GM12878 (cell line): ENCODE measurements around the gene TOP1. TPM values are rescaled to one million over a fixed set of nuclear protein-coding genes. Genes with fewer than 3 reads are reported as not detected.

Experiments used
- ATAC-seq: fragments of 200-7000 bp; cut with Tn5 transposase; 3 replicates; pipeline ENCODE4 v1.9.1; 2020; ENCODE audit warnings: mild to moderate bottlenecking, moderate library complexity
- BruUV-seq: library from RNA; stranded (reverse); fragments of 400-500 nt; replicated peaks from 2 replicates; lab custom pipeline; 2021; lab: Mats Ljungman, UMichigan
- CTCF ChIA-PET: fragments of 300-600 bp; sonication (Branson Sonifier 250); formaldehyde crosslinking; extraction: SDS; loops from one replicate; lab custom pipeline; 2021; ENCODE audit warnings: inconsistent platforms; lab: Yijun Ruan, JAX
- POLR2A ChIA-PET: fragments of 350-600 bp; formaldehyde crosslinking; extraction: SDS; loops from one replicate; lab custom pipeline; 2021; ENCODE audit warnings: inconsistent platforms; lab: Charles Lee
- RAD21 ChIA-PET: fragments of 300-600 bp; sonication (Branson Sonifier 250); formaldehyde crosslinking; loops from one replicate; lab custom pipeline; 2023; ENCODE audit warnings: antibody characterized with exemption; ENCODE audit not compliant: unreplicated experiment; lab: Charles Lee
- SMC1A ChIA-PET: fragments of 300-600 bp; sonication (Branson Sonifier 250); formaldehyde crosslinking; loops from one replicate; lab custom pipeline; 2023; ENCODE audit not compliant: unreplicated experiment, uncharacterized antibody; lab: Charles Lee
- DNase-seq: peaks from one replicate; pipeline ENCODE4 v3.0.0-alpha.2; 2011; ENCODE audit warnings: low read depth, low spot score
- FAIRE-seq: peaks from 3 replicates; lab custom pipeline; 2011; peaks lifted over from hg19 to GRCh38; lab: Jason Lieb, UNC
- H2AFZ ChIP-seq: 2 replicates; pipeline ENCODE4 v1.6.0; 2011; ENCODE audit warnings: low read depth, low read length, control low read depth; ENCODE audit not compliant: control insufficient read depth
- H3K27ac ChIP-seq: 2 replicates; pipeline ENCODE4 v1.5.1; 2011; ENCODE audit warnings: control low read depth; ENCODE audit not compliant: control insufficient read depth, insufficient read depth
- H3K27me3 ChIP-seq, 2 experiments: replicated peaks in 1 of 2; 2 replicates each; pipeline versions ENCODE4 v1.6.0 to v1.6.1; 2011; ENCODE audit warnings: low read length in 1 of 2; ENCODE audit not compliant: control insufficient read depth in 2 of 2, insufficient read depth in 2 of 2
- H3K36me3 ChIP-seq, 2 experiments: 2 replicates each; pipeline ENCODE4 v1.5.1; 2011; ENCODE audit warnings: low read length in 1 of 2; ENCODE audit not compliant: control insufficient read depth in 2 of 2, insufficient read depth in 2 of 2
- H3K4me1 ChIP-seq: 2 replicates; pipeline ENCODE4 v1.6.1; 2011; ENCODE audit warnings: mild to moderate bottlenecking, low read length, moderate library complexity, mixed read lengths; ENCODE audit not compliant: control insufficient read depth, insufficient read depth
- H3K4me2 ChIP-seq: 2 replicates; pipeline ENCODE4 v1.6.0; 2011; ENCODE audit warnings: control low read depth; ENCODE audit not compliant: control insufficient read depth, insufficient read depth
- H3K4me3 ChIP-seq: fragments of 200-600 bp; sonication (generic); 2 replicates; pipeline ENCODE4 v1.5.1; 2016
- H3K79me2 ChIP-seq: 2 replicates; pipeline ENCODE4 v1.6.0; 2011; ENCODE audit warnings: low read length; ENCODE audit not compliant: control insufficient read depth, insufficient read depth
- H3K9ac ChIP-seq: 2 replicates; pipeline ENCODE4 v1.8.0; 2011; ENCODE audit warnings: low read length, control low read depth, mixed read lengths; ENCODE audit not compliant: control insufficient read depth, insufficient read depth
- H3K9me3 ChIP-seq: replicated peaks from 3 replicates; pipeline ENCODE4 v1.5.1; 2011; ENCODE audit warnings: mild to moderate bottlenecking, low read length; ENCODE audit not compliant: control insufficient read depth, insufficient read depth
- H4K20me1 ChIP-seq: 2 replicates; pipeline ENCODE4 v1.6.0; 2011; ENCODE audit not compliant: control insufficient read depth, insufficient read depth
- BRCA1 ChIP-seq: IDR thresholded peaks from 2 replicates; pipeline ENCODE4 v1.6.1; 2011; ENCODE audit warnings: low read depth, low read length, improper control_type of control experiment
- CREB1 ChIP-seq: IDR thresholded peaks from 2 replicates; pipeline ENCODE4 v1.6.1; 2012; ENCODE audit warnings: low read depth, mild to moderate bottlenecking, inconsistent platforms
- EGR1 ChIP-seq, 2 experiments: IDR thresholded peaks; 1 replicate in 1 of 2; 2 replicates in 1 of 2; pipeline ENCODE4 v1.6.1; 2011 to 2012; ENCODE audit warnings: low read depth in 2 of 2, low read length in 2 of 2, borderline replicate concordance in 1 of 2, mild to moderate bottlenecking in 1 of 2, moderate library complexity in 1 of 2
- JUNB ChIP-seq: IDR thresholded peaks from 2 replicates; pipeline ENCODE4 v1.6.1; 2016; ENCODE audit warnings: antibody characterized with exemption, mild to moderate bottlenecking
- MEF2A ChIP-seq: IDR thresholded peaks from 2 replicates; pipeline ENCODE4 v1.6.1; 2011; ENCODE audit warnings: low read depth, mild to moderate bottlenecking, low read length, moderate library complexity; ENCODE audit not compliant: insufficient read depth
- MEF2B ChIP-seq: fragments of 450-650 bp; IDR thresholded peaks from 2 replicates; pipeline ENCODE4 v1.6.1; 2018; ENCODE audit warnings: mild to moderate bottlenecking, moderate library complexity; ENCODE audit not compliant: partially characterized antibody, poor library complexity, severe bottlenecking
- MXI1 ChIP-seq: fragments of 150-350 bp; IDR thresholded peaks from 2 replicates; pipeline ENCODE4 v1.6.1; 2011; ENCODE audit warnings: low read depth, mild to moderate bottlenecking, inconsistent platforms, low read length, improper control_type of control experiment
- NFIC ChIP-seq: IDR thresholded peaks from 2 replicates; pipeline ENCODE4 v1.6.1; 2012; ENCODE audit warnings: low read depth, mild to moderate bottlenecking, inconsistent platforms, low read length, moderate library complexity
- RBBP5 ChIP-seq: fragments of 200-600 bp; sonication (generic); conservative IDR thresholded peaks from 2 replicates; pipeline ENCODE4 v1.6.1; 2016
- SIN3A ChIP-seq: IDR thresholded peaks from 2 replicates; pipeline ENCODE4 v1.6.1; 2012; ENCODE audit warnings: low read depth, low read length, improper control_type of control experiment
- WRNIP1 ChIP-seq: IDR thresholded peaks from 2 replicates; pipeline ENCODE4 v1.6.1; 2011; ENCODE audit warnings: low read depth, low read length, improper control_type of control experiment, borderline replicate concordance
- ZNF274 ChIP-seq: IDR thresholded peaks from one replicate; pipeline ENCODE4 v1.8.0; 2011; ENCODE audit not compliant: insufficient read length, insufficient read depth
- WGBS: methylation state at CpG from one replicate; pipeline ENCODE4 v1.1.6; 2016; ENCODE audit warnings: low lambda C conversion rate; ENCODE audit not compliant: insufficient replicate concordance, insufficient coverage; ENCODE audit errors: missing lambda C conversion rate; 5-methylcytosine and 5-hydroxymethylcytosine counted together
- in situ Hi-C: fragments of 300-500 bp; cut with MboI; formaldehyde crosslinking; loops from 9 replicates; pipeline ENCODE4 v1.14.3; 2018; ENCODE audit warnings: mixed read lengths
- intact Hi-C: fragments of 100-400 bp; cut with micrococcal nuclease; formaldehyde crosslinking; loops from one replicate; pipeline ENCODE4 v1.14.2; 2022; ENCODE audit not compliant: unreplicated experiment
- polyA plus RNA-seq, 11 experiments: library from polyadenylated mRNA; depleted of rRNA in 4 of 11; unstranded in 6 of 11; stranded (reverse) in 5 of 11; fragments of >200 nt; fragmentation: Nextera tagmentation in 4 of 11; fragmentation: Illumina TruSeq in 1 of 11; extraction: Ambion mirVana in 4 of 11; extraction: Trizol in 1 of 11; gene quantifications; 1 replicate in 1 of 11; 2 replicates in 10 of 11; pipeline versions ENCODE4 v1.2.1 to v1.2.3, GENCODE V29; 2011 to 2016; ENCODE audit warnings: inconsistent platforms in 2 of 11, missing spikeins in 2 of 11, low read depth in 1 of 11
- total RNA-seq, 4 experiments: library from RNA; depleted of rRNA in 3 of 4; stranded (reverse); fragments of >200 nt in 3 of 4; fragmentation: Illumina TruSeq in 1 of 4; extraction: Trizol in 1 of 4; gene quantifications; 2 replicates each; pipeline versions ENCODE4 v1.2.1 to v1.2.3, GENCODE V29; 2013 to 2021
- TF ChIP-seq, protein P1 (sequence below): fragments of 450-650 bp; formaldehyde crosslinking; IDR thresholded peaks from 2 replicates; pipeline ENCODE4 v1.5.0; 2022; ENCODE audit warnings: mild to moderate bottlenecking, missing genetic modification characterization
- TF ChIP-seq, protein P2 (sequence below): fragments of 450-650 bp; IDR thresholded peaks from 2 replicates; pipeline ENCODE4 v1.6.1; 2017; ENCODE audit warnings: mild to moderate bottlenecking, low read depth, inconsistent platforms; ENCODE audit not compliant: poor library complexity, severe bottlenecking

The TOP1 gene
- total and polyA plus RNA-seq, 10 of the 15 experiments (the other 5 are each of a cell fraction or from before 2014, with no cell fraction given) = 21.5 to 128 (median 47.3) TPM

DNA sequence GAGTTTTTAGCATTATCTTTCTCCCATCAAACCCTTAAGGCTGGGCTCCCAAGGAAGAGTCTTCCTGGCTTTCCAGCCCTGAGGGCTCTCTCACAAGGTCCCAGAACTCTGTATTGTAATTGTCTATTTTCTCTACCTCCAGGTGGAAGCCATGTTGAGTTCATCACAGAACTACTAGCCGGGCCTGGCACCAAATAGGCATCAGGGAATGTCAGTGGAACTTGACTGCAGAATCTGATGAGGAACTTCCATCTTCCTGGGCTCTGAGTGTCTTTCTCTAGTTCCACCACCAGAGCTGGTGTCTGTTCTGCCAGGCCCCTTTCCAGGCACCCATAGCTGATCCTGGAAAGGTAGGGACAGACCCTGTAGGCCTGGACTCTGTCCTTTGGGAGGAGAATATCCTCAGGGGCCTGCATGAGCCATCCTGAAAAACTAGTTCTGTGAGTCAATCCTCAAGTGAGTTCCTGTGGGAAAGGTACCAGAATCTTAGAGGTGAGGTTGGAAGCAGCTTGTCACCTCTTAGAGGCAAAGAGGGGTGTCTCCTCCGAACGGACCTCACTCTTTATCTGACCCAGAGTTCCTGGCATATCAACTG lies 11.1 kb upstream of the TOP1 start:
- H3K79me2 ChIP-seq = no peaks in the 10 kb centered on the region
- ChIA-PET SMC1A (interaction anchor here (1.0 to 2.5 kb wide), 4 partner anchors 11 to 49 kb away, joined by 4 to 16 read pairs (median 4); no protein-coding TSS in a partner anchor), POLR2A (interaction anchor here (0.7 to 0.9 kb wide), 2 partner anchors 14 to 1458 kb away, joined by 3 to 4 read pairs; no protein-coding TSS in a partner anchor), RAD21 (interaction anchor here (1.0 to 2.4 kb wide), 2 partner anchors 26 to 28 kb away, joined by 3 to 6 read pairs; no protein-coding TSS in a partner anchor), CTCF (interaction anchor here (0.6 to 2.0 kb wide), 5 partner anchors 10 to 90 kb away, joined by 3 to 7 read pairs (median 3); partner anchors contain the start of gene TOP1)
- BruUV-seq = no TSS peak
- H3K9me3 ChIP-seq = no peaks in the 10 kb centered on the region
- in situ Hi-C loops = no loop called here
- peaks cover 13% of the 10 kb centered on the region for H3K4me1 ChIP-seq
- no peaks in the 10 kb centered on the region for H4K20me1 ChIP-seq
- no peak overlapping the region for H3K9ac ChIP-seq
- H3K36me3 ChIP-seq = no peaks in the 10 kb centered on the region
- no peak overlapping the region for H2AFZ ChIP-seq
- no peak for ATAC-seq
- DNase-seq = no peak
- 63% methylated on average over 3 of the region's 3 CpGs for WGBS
- TF ChIP-seq WRNIP1 (no peak), RBBP5 (no peak), SIN3A (no peak), MEF2A (no peak), NFIC (no peak), MEF2B (no peak), BRCA1 (no peak), MXI1 (no peak), JUNB (no peak), CREB1 (no peak), EGR1 (IDR thresholded peaks at IDR 0.05; ENCODE audit: borderline replicate concordance in 1 of 2, low read depth in 2 of 2, low read length in 2 of 2) (no peak), ZNF274 (no peak)
- TF ChIP-seq, protein P1, sequence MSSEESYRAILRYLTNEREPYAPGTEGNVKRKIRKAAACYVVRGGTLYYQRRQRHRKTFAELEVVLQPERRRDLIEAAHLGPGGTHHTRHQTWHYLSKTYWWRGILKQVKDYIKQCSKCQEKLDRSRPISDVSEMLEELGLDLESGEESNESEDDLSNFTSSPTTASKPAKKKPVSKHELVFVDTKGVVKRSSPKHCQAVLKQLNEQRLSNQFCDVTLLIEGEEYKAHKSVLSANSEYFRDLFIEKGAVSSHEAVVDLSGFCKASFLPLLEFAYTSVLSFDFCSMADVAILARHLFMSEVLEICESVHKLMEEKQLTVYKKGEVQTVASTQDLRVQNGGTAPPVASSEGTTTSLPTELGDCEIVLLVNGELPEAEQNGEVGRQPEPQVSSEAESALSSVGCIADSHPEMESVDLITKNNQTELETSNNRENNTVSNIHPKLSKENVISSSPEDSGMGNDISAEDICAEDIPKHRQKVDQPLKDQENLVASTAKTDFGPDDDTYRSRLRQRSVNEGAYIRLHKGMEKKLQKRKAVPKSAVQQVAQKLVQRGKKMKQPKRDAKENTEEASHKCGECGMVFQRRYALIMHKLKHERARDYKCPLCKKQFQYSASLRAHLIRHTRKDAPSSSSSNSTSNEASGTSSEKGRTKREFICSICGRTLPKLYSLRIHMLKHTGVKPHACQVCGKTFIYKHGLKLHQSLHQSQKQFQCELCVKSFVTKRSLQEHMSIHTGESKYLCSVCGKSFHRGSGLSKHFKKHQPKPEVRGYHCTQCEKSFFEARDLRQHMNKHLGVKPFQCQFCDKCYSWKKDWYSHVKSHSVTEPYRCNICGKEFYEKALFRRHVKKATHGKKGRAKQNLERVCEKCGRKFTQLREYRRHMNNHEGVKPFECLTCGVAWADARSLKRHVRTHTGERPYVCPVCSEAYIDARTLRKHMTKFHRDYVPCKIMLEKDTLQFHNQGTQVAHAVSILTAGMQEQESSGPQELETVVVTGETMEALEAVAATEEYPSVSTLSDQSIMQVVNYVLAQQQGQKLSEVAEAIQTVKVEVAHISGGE (CRISPR knock-in tag) = no peak
- TF ChIP-seq, protein P2, sequence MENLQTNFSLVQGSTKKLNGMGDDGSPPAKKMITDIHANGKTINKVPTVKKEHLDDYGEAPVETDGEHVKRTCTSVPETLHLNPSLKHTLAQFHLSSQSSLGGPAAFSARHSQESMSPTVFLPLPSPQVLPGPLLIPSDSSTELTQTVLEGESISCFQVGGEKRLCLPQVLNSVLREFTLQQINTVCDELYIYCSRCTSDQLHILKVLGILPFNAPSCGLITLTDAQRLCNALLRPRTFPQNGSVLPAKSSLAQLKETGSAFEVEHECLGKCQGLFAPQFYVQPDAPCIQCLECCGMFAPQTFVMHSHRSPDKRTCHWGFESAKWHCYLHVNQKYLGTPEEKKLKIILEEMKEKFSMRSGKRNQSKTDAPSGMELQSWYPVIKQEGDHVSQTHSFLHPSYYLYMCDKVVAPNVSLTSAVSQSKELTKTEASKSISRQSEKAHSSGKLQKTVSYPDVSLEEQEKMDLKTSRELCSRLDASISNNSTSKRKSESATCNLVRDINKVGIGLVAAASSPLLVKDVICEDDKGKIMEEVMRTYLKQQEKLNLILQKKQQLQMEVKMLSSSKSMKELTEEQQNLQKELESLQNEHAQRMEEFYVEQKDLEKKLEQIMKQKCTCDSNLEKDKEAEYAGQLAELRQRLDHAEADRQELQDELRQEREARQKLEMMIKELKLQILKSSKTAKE = no peak
- no peak overlapping the region for H3K4me3 ChIP-seq
- intact Hi-C loops = no loop called here
- H3K4me2 ChIP-seq = no peak overlapping the region
- H3K27ac ChIP-seq = no peak overlapping the region
- no peak for FAIRE-seq
- no peaks in the 10 kb centered on the region for H3K27me3 ChIP-seq
